HCT116 (cell line): ENCODE measurements around the gene CFAP74.

Experiments
- EZH2 ChIP-seq: fragments of 200-600 bp; sonication (generic); IDR thresholded peaks from 2 replicates; pipeline ENCODE4 v1.6.1; 2017; ENCODE audit warnings: antibody characterized with exemption, mixed run types
- EZH2phosphoT487 ChIP-seq: fragments of 200-600 bp; IDR thresholded peaks from 2 replicates; pipeline ENCODE4 v1.6.1; 2018; ENCODE audit warnings: antibody characterized with exemption, borderline replicate concordance
- POLR2A ChIP-seq: IDR thresholded peaks from 2 replicates; pipeline ENCODE4 v1.7.0; 2011; ENCODE audit warnings: borderline replicate concordance; ENCODE audit not compliant: insufficient read depth, insufficient read length; ENCODE audit errors: extremely low read depth
- POLR2AphosphoS5 ChIP-seq: IDR thresholded peaks from 2 replicates; pipeline ENCODE4 v1.6.1; 2011; ENCODE audit warnings: mild to moderate bottlenecking, low read depth, low read length, moderate library complexity
- RAD21 ChIP-seq: IDR thresholded peaks from 2 replicates; pipeline ENCODE4 v1.6.1; 2012; ENCODE audit warnings: low read depth, mild to moderate bottlenecking
- REST ChIP-seq: IDR thresholded peaks from 2 replicates; pipeline ENCODE4 v1.6.1; 2012; ENCODE audit warnings: low read depth
- YY1 ChIP-seq: IDR thresholded peaks from 2 replicates; pipeline ENCODE4 v1.6.1; 2011; ENCODE audit warnings: low read length, low read depth, moderate library complexity, mild to moderate bottlenecking; ENCODE audit not compliant: insufficient replicate concordance; ENCODE audit errors: extremely low read depth
- TF ChIP-seq, protein P1 (sequence below), 3 experiments: fragments of 200-600 bp in 1 of 3; sonication (generic) in 1 of 3; IDR thresholded peaks in 2 of 3; conservative IDR thresholded peaks in 1 of 3; 2 replicates each; pipeline ENCODE4 v1.5.1; 2012 to 2017; ENCODE audit warnings: low read depth in 2 of 3, low read length in 2 of 3, antibody characterized with exemption in 1 of 3, borderline replicate concordance in 1 of 3, control low read depth in 1 of 3, mild to moderate bottlenecking in 1 of 3, mixed read lengths in 1 of 3, mixed run types in 1 of 3, moderate library complexity in 1 of 3; ENCODE audit not compliant: insufficient read depth in 1 of 3
- TF ChIP-seq, protein P2 (sequence below): IDR thresholded peaks from 2 replicates; pipeline ENCODE4 v1.6.1; 2012

DNA sequence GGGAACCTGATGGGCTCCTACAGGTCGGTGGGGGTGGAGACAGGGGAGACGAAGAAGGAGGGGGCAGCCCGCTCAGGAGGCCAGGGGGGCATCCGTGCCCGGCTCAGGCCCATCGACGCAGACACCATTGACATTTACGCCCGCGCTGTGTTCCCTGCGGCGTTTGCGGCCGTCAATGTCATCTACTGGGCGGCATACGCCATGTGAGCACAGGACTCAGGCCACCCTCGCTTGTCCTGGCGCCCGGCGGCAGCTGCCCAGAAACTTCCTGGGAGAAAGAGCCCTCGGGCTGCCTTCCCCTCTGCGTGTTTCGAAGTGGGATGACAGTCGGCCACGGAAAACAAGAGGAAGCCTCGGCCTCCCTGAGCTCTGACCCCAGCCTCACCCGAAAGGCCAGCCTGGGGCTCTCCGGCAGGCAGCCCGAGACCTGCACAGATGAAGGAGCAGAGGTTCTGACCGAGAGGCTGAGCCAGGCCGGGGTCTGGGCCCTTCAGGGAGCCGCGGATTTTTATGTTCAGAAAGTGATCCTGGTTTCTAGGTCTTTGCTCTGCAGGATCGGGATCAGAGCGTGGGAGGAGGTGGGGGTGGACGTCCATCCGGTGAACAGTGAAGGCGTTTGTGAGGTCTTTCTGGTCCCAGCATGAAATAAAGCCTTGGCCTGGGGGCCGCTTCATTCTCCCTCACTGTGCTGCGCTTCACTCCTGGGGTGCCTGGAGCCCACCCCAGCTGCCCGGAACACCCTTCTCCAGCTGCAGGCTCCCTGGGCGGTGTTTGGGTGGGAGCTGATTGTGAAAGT, 26.7 kb upstream of the CFAP74 start:
- TF ChIP-seq RAD21 (no peak), POLR2AphosphoS5 (no peak), YY1 (no peak), POLR2A (no peak), EZH2 (no peak), EZH2phosphoT487 (no peak), REST (no peak)
- TF ChIP-seq, protein P1, sequence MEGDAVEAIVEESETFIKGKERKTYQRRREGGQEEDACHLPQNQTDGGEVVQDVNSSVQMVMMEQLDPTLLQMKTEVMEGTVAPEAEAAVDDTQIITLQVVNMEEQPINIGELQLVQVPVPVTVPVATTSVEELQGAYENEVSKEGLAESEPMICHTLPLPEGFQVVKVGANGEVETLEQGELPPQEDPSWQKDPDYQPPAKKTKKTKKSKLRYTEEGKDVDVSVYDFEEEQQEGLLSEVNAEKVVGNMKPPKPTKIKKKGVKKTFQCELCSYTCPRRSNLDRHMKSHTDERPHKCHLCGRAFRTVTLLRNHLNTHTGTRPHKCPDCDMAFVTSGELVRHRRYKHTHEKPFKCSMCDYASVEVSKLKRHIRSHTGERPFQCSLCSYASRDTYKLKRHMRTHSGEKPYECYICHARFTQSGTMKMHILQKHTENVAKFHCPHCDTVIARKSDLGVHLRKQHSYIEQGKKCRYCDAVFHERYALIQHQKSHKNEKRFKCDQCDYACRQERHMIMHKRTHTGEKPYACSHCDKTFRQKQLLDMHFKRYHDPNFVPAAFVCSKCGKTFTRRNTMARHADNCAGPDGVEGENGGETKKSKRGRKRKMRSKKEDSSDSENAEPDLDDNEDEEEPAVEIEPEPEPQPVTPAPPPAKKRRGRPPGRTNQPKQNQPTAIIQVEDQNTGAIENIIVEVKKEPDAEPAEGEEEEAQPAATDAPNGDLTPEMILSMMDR (IDR thresholded peaks at IDR 0.05 in 2 of 3, conservative IDR thresholded peaks at IDR 0.05 in 1 of 3; ENCODE audit: borderline replicate concordance in 1 of 3, insufficient read depth in 1 of 3, low read depth in 2 of 3, low read length in 2 of 3): no peak
- TF ChIP-seq, protein P2, sequence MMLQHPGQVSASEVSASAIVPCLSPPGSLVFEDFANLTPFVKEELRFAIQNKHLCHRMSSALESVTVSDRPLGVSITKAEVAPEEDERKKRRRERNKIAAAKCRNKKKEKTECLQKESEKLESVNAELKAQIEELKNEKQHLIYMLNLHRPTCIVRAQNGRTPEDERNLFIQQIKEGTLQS: no peak
